Measurements from ENCODE around the gene TSEN2.

DNA sequence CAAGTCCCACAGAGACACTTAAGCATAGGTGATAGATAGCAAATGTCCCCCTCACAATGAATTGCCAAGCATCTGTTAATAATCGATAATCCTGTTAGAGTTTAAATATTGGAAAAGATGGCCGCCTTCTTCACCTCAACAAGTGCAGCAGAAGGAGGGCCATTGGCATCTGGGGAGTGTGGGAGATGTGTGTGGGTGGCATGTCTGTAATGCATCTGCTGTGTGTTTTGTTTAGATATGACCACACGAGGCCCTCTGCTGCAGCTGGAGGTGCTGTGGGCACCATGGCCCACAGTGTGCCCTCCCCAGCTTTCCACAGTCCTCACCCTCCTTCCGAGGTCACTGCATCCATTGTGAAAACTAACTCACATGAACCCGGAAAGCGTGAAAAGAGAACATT lies 85.6 kb downstream of the TSEN2 start:
- no peak for TF ChIP-seq HDAC2 (IDR thresholded peaks at IDR 0.05)
- no peak for TF ChIP-seq MAFK (IDR thresholded peaks at IDR 0.05; ENCODE audit: partially characterized antibody)
- TF ChIP-seq, protein P1, sequence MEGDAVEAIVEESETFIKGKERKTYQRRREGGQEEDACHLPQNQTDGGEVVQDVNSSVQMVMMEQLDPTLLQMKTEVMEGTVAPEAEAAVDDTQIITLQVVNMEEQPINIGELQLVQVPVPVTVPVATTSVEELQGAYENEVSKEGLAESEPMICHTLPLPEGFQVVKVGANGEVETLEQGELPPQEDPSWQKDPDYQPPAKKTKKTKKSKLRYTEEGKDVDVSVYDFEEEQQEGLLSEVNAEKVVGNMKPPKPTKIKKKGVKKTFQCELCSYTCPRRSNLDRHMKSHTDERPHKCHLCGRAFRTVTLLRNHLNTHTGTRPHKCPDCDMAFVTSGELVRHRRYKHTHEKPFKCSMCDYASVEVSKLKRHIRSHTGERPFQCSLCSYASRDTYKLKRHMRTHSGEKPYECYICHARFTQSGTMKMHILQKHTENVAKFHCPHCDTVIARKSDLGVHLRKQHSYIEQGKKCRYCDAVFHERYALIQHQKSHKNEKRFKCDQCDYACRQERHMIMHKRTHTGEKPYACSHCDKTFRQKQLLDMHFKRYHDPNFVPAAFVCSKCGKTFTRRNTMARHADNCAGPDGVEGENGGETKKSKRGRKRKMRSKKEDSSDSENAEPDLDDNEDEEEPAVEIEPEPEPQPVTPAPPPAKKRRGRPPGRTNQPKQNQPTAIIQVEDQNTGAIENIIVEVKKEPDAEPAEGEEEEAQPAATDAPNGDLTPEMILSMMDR (IDR thresholded peaks at IDR 0.05): no peak
- no peak for TF ChIP-seq RAD21 (conservative IDR thresholded peaks at IDR 0.05 in 1 of 2, IDR thresholded peaks at IDR 0.05 in 1 of 2)
- TF ChIP-seq TP53 (CRISPR knock-in tag; IDR thresholded peaks at IDR 0.05): no peak
- no peak for TF ChIP-seq MYC (IDR thresholded peaks at IDR 0.05; ENCODE audit: borderline replicate concordance, low read length)
- TF ChIP-seq, protein P2, sequence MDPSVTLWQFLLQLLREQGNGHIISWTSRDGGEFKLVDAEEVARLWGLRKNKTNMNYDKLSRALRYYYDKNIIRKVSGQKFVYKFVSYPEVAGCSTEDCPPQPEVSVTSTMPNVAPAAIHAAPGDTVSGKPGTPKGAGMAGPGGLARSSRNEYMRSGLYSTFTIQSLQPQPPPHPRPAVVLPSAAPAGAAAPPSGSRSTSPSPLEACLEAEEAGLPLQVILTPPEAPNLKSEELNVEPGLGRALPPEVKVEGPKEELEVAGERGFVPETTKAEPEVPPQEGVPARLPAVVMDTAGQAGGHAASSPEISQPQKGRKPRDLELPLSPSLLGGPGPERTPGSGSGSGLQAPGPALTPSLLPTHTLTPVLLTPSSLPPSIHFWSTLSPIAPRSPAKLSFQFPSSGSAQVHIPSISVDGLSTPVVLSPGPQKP (IDR thresholded peaks at IDR 0.05; ENCODE audit: low read depth, low read length): no peak
- TF ChIP-seq RFX5 (IDR thresholded peaks at IDR 0.05): no peak
- TF ChIP-seq, protein P3, sequence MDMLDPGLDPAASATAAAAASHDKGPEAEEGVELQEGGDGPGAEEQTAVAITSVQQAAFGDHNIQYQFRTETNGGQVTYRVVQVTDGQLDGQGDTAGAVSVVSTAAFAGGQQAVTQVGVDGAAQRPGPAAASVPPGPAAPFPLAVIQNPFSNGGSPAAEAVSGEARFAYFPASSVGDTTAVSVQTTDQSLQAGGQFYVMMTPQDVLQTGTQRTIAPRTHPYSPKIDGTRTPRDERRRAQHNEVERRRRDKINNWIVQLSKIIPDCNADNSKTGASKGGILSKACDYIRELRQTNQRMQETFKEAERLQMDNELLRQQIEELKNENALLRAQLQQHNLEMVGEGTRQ (IDR thresholded peaks at IDR 0.05): no peak
- no peak for TF ChIP-seq POLR2A (IDR thresholded peaks at IDR 0.05; ENCODE audit: low read length)
